Body of pancreas (tissue), 4 donors: Measurements from ENCODE around the gene SELENOM.

Source experiments
- CTCF ChIP-seq, 7 experiments: fragments of 450-650 bp in 4 of 7; fragments of 200-600 bp in 3 of 7; sonication (generic) in 3 of 7; IDR thresholded peaks; one replicate each; pipeline ENCODE4 v1.5.1; 2016 to 2019; ENCODE audit warnings: antibody characterized with exemption in 7 of 7
- POLR2A ChIP-seq, 3 donors: fragments of 450-650 bp; IDR thresholded peaks; one replicate each; pipeline ENCODE4 v1.6.1; 2016; ENCODE audit warnings: antibody characterized with exemption in 3 of 3, mild to moderate bottlenecking in 2 of 3

DNA sequence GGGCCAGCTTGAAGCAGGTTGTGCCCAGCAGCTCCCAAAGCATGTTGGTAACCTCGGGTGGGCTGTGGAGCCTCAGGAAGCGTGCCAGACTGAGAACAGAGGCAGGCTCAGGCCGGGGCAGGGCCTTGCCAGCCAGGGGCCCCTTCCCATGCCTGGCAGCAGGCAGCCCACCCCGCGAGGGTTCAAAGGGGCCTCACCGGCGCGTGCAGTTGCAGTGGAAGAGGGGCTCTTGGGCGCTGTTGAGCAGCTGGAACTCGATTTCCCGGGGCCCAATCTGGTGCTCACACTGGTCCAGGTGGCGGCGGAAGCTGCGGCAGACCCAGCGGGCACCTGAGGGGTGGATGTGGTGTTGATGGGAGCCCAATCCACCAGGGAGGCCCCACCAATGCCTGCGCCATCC is 29.3 kb upstream of the SELENOM start:
- no peak for TF ChIP-seq CTCF (IDR thresholded peaks at IDR 0.05)
- no peak for TF ChIP-seq POLR2A (IDR thresholded peaks at IDR 0.05)
